Measurements from ENCODE around the gene IGSF9B.

- no peak for TF ChIP-seq CTCF (IDR thresholded peaks at IDR 0.05)
- no peak for TF ChIP-seq POLR2AphosphoS5 (IDR thresholded peaks at IDR 0.05; ENCODE audit: low read depth, low read length)
Measured at GRCh38 chr11:133919330-133920108, 37.2 kb downstream of the IGSF9B start.

Data from Panc1 (cell line).